ENCODE results near the gene CCDC88B.

The CCDC88B gene

DNA sequence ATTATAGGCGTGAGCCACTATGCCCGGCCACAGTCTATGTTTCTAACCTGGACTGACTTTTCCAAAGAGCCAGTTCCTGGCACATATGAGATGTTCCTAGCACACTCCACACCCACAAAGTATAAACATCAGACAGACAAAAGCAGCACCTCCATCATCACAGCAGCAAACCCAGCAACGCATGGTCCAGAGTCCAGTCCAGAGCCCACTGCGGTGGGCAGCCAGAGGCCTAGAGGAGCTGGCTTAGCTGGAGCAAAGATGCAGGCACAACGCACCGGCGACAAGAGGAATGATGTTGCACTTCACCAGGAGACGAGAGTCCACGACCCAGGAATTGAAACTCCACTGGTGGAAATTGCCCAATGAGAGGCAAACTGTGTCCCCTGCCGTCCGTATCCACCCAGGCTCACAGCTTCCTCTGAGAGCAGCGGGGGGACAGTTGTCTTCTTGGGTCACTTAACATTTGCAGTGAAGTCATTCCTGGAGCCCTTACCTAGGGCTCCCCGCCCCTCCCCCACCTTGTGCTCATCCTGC lies 55.6 kb downstream of the CCDC88B start:
- Histone ChIP-seq H3K4me3 (ENCODE audit: insufficient read depth, low read depth, low read length, poor library complexity, severe bottlenecking) (no peak overlapping the region), H3K27me3 (replicated peaks; ENCODE audit: control insufficient read depth, insufficient read depth, low read length, poor library complexity, severe bottlenecking) (no peaks in the 10 kb centered on the region)

DNA sequence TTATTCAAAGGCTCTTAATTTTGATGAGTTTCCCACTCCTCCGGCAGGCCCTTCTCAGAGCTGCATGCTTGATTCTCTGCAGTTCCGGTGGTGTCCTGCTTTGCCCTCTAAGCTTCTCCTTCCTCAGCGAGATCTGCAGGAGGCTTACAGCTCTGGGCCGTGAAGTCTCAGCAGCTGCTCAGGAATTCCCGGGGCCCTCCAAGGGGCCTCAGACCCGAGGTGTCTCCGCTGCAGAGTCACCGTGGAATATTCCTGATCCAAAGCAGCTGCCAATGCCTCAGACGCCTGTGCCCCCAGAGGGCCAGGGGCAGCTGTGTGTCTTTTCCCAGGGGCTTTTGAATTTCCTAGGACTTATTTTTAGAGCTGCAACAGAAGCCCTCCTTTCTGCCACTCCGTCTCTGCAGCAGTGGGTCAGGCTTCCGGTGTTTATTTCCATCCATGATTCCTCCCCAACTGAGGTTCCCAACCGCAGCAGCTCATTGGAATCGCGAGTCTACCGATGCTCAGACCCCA lies 56.1 kb downstream of the CCDC88B start:
- no peak for DNase-seq
- H3K27ac ChIP-seq (ENCODE audit: insufficient read depth, low read length, poor library complexity, severe bottlenecking) = no peak overlapping the region
- no peak overlapping the region for H3K4me3 ChIP-seq (ENCODE audit: insufficient read depth, low read depth, low read length, poor library complexity, severe bottlenecking)
- H3K9me3 ChIP-seq (ENCODE audit: control insufficient read depth, low read length) = no peaks in the 10 kb centered on the region
- H3K4me1 ChIP-seq (ENCODE audit: control insufficient read depth, insufficient read depth, low read length, poor library complexity, severe bottlenecking) = peaks cover 4% of the 10 kb centered on the region
- no peaks in the 10 kb centered on the region for H3K27me3 ChIP-seq (replicated peaks; ENCODE audit: control insufficient read depth, insufficient read depth, low read length, poor library complexity, severe bottlenecking)
- H3K36me3 ChIP-seq (ENCODE audit: control insufficient read depth, insufficient read depth, low read length) = no peaks in the 10 kb centered on the region

More for the DNA sequence above, 55.6 kb downstream of the CCDC88B start:
- no peak for DNase-seq
- Histone ChIP-seq H3K9me3 (ENCODE audit: control insufficient read depth, low read length) (no peaks in the 10 kb centered on the region), H3K27ac (ENCODE audit: insufficient read depth, low read length, poor library complexity, severe bottlenecking) (no peak overlapping the region), H3K4me1 (ENCODE audit: control insufficient read depth, insufficient read depth, low read length, poor library complexity, severe bottlenecking) (peaks cover 6% of the 10 kb centered on the region), H3K36me3 (ENCODE audit: control insufficient read depth, insufficient read depth, low read length) (no peaks in the 10 kb centered on the region)

GRCh38 chr11:64400102-64400501 lies 60.1 kb downstream of the CCDC88B start:
- DNase-seq = no peak

GRCh38 chr11:64400667-64401066 lies 60.7 kb downstream of the CCDC88B start:
- no peak overlapping the region for H3K4me3 ChIP-seq (ENCODE audit: insufficient read depth, low read depth, low read length, poor library complexity, severe bottlenecking)
- no peaks in the 10 kb centered on the region for H3K4me1 ChIP-seq (ENCODE audit: control insufficient read depth, insufficient read depth, low read length, poor library complexity, severe bottlenecking)
- no peak overlapping the region for H3K27ac ChIP-seq (ENCODE audit: insufficient read depth, low read length, poor library complexity, severe bottlenecking)
- H3K9me3 ChIP-seq (ENCODE audit: control insufficient read depth, low read length) = no peaks in the 10 kb centered on the region
- H3K36me3 ChIP-seq (ENCODE audit: control insufficient read depth, insufficient read depth, low read length) = no peaks in the 10 kb centered on the region
- DNase-seq = no peak
- H3K27me3 ChIP-seq (replicated peaks; ENCODE audit: control insufficient read depth, insufficient read depth, low read length, poor library complexity, severe bottlenecking) = no peaks in the 10 kb centered on the region

More at GRCh38 chr11:64400102-64400501, 60.1 kb downstream of the CCDC88B start:
- H3K27ac ChIP-seq (ENCODE audit: insufficient read depth, low read length, poor library complexity, severe bottlenecking) = no peak overlapping the region
- H3K4me3 ChIP-seq (ENCODE audit: insufficient read depth, low read depth, low read length, poor library complexity, severe bottlenecking) = no peak overlapping the region
- no peaks in the 10 kb centered on the region for H3K9me3 ChIP-seq (ENCODE audit: control insufficient read depth, low read length)
- H3K4me1 ChIP-seq (ENCODE audit: control insufficient read depth, insufficient read depth, low read length, poor library complexity, severe bottlenecking) = no peaks in the 10 kb centered on the region
- H3K27me3 ChIP-seq (replicated peaks; ENCODE audit: control insufficient read depth, insufficient read depth, low read length, poor library complexity, severe bottlenecking) = no peaks in the 10 kb centered on the region
- no peaks in the 10 kb centered on the region for H3K36me3 ChIP-seq (ENCODE audit: control insufficient read depth, insufficient read depth, low read length)

- H3K4me1 ChIP-seq (ENCODE audit: control insufficient read depth, insufficient read depth, low read length, poor library complexity, severe bottlenecking) = no peaks in the 10 kb centered on the region
- H3K27me3 ChIP-seq (replicated peaks; ENCODE audit: control insufficient read depth, insufficient read depth, low read length, poor library complexity, severe bottlenecking) = no peaks in the 10 kb centered on the region
- no peak overlapping the region for H3K27ac ChIP-seq (ENCODE audit: insufficient read depth, low read length, poor library complexity, severe bottlenecking)
- H3K4me3 ChIP-seq (ENCODE audit: insufficient read depth, low read depth, low read length, poor library complexity, severe bottlenecking) = no peak overlapping the region
- H3K36me3 ChIP-seq (ENCODE audit: control insufficient read depth, insufficient read depth, low read length) = no peaks in the 10 kb centered on the region
- no peak for DNase-seq
- H3K9me3 ChIP-seq (ENCODE audit: control insufficient read depth, low read length) = no peaks in the 10 kb centered on the region
Observed at GRCh38 chr11:64401775-64402174, 61.8 kb downstream of the CCDC88B start.

- no peak overlapping the region for H3K4me3 ChIP-seq (ENCODE audit: insufficient read depth, low read depth, low read length, poor library complexity, severe bottlenecking)
- no peaks in the 10 kb centered on the region for H3K9me3 ChIP-seq (ENCODE audit: control insufficient read depth, low read length)
- H3K4me1 ChIP-seq (ENCODE audit: control insufficient read depth, insufficient read depth, low read length, poor library complexity, severe bottlenecking) = no peaks in the 10 kb centered on the region
- no peak overlapping the region for H3K27ac ChIP-seq (ENCODE audit: insufficient read depth, low read length, poor library complexity, severe bottlenecking)
- no peak for DNase-seq
- no peaks in the 10 kb centered on the region for H3K36me3 ChIP-seq (ENCODE audit: control insufficient read depth, insufficient read depth, low read length)
- H3K27me3 ChIP-seq (replicated peaks; ENCODE audit: control insufficient read depth, insufficient read depth, low read length, poor library complexity, severe bottlenecking) = no peaks in the 10 kb centered on the region
Observed at GRCh38 chr11:64403106-64403505, 63.1 kb downstream of the CCDC88B start.

- H3K9me3 ChIP-seq (ENCODE audit: control insufficient read depth, low read length) = no peaks in the 10 kb centered on the region
- no peaks in the 10 kb centered on the region for H3K27me3 ChIP-seq (replicated peaks; ENCODE audit: control insufficient read depth, insufficient read depth, low read length, poor library complexity, severe bottlenecking)
- no peak overlapping the region for H3K4me3 ChIP-seq (ENCODE audit: insufficient read depth, low read depth, low read length, poor library complexity, severe bottlenecking)
- no peaks in the 10 kb centered on the region for H3K36me3 ChIP-seq (ENCODE audit: control insufficient read depth, insufficient read depth, low read length)
- no peak for DNase-seq
- no peaks in the 10 kb centered on the region for H3K4me1 ChIP-seq (ENCODE audit: control insufficient read depth, insufficient read depth, low read length, poor library complexity, severe bottlenecking)
- no peak overlapping the region for H3K27ac ChIP-seq (ENCODE audit: insufficient read depth, low read length, poor library complexity, severe bottlenecking)
Observed at GRCh38 chr11:64406221-64406946, 66.4 kb downstream of the CCDC88B start.
